Activated T-cell treated with anti-CD3 and anti-CD28 coated beads for 24 hours (primary cell): ENCODE data around the gene PRSS38.

Experiments used
- DNase-seq: peaks from one replicate; pipeline ENCODE4 v3.0.0-alpha.2; 2020; ENCODE audit warnings: low read depth

The PRSS38 gene

GRCh38 chr1:227885135-227885647 lies 69.7 kb downstream of the PRSS38 start:
- DNase-seq: no peak

- DNase-seq: no peak
Measured at GRCh38 chr1:227885648-227886502, 70.4 kb downstream of the PRSS38 start.

DNA sequence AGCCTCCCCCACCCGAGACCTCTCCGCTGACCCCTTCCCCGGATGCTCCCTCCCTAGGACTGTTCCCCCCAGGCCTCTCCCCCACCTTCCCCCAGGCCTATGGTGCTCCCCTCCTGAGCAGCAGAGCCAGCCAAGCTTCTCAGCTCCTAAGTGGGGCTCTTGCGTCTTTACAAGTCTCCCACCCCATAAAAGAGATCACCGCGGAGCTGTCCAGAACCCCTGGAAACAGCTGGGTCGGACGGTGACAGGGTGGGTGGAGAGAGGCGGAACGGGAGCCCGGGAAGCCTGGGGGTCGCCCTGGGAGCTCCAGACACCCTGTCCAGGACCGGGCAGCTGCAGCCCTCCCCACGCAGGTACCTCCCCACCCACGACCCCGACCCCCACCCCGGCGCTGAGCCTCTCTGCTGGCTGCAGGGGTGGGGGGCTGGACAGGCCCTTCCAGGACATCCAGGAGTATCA lies 71.1 kb downstream of the PRSS38 start:
- no peak for DNase-seq

DNA sequence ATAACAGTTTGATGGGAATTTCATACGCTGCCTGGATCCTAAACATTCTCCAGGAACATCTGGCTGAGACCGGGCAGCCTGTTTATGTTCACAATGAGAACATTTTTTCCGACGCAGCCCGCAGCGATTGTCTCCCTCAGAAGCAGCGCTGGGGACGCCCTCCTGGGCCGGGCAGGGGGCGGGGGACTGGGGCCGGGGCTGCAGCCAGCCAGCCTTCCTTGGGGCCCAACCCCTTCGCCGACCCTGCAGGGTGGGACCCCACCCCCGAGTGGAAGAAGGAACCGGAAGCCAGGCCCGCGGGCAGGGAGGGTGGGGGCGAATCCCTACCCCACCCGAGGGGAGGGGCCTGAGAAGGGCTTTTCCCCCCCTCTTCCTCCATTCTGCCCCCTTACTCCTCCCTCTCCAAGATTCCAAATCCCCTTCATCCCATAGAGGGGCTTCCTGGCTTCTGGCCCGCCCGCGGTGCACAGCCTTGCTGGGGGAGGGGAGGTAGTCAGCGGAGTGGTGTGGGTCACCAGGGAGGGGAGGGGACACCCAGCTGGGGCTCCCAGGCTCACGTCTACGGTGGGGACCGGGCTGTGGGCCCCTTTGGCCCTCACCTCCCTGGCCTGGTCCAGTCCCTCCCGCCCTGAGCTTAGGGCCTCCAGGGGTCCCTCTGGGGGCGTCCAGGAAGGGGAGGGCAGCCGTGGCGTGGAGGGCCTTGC lies 71.7 kb downstream of the PRSS38 start:
- DNase-seq: no peak

DNA sequence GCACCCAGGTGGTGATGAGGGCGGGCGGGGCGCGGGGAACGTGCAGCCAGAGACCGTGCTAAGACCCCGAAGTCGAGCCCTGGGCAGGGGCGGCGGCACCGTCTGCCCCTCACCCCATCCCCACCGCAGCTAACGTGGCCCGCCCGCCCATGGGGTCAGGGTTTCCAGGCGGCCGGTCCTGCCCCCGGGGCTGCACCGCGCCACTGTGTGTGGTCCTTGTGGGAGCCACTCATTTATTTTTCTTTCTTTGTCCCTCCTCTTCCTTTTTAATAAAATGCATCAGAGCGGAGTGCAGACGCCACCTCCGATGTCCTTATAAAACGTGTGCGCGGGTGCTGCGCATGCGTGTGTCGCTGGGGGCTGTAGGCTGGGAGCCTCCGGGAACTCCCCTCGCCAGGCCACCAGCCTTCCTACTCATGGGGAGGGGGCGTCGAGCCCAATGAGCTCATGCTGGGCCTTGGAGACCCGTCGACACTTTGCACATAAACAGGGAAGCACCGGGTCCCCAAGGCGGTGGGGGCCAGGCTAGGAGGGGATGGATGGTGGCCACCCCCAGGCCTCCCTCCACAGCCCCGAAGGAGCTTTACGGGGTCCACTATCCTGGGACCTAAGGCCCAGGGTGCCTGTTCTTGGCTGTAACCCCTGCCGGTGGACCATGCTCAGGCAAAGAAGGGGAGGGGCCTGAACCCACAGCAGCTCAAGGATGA lies 72.4 kb downstream of the PRSS38 start:
- DNase-seq: no peak

DNA sequence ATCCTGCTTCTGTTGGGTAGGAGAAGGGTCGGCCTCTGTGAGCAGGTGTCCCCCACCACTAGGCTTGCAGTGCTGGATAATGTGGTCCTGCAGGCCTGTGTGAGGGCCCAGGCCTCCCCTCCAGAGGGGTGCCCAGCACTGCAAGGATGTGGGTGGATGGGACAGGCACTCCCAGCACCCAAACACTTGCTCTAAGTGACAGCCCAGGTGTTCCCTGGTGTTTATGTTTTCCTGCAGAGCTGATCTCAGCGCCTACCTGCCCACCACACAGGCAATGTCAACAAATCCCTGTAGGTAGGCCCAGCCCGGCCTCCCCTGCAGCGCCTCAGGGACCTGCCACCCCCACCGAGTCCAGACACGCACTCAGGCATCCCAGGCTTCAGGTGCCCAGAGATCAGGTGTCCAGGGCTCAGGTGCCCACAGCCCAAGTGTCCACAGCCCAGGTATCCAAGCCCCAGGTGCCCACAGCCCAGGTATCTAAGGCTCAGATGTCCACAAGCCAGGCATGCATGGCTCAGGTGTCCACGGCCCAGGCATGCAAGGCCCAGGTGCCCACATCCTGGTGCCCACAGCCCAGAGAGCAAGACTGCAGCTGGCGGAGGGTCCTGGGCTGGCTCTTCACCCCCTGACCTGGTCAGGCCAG lies 73.0 kb downstream of the PRSS38 start:
- no peak for DNase-seq

DNA sequence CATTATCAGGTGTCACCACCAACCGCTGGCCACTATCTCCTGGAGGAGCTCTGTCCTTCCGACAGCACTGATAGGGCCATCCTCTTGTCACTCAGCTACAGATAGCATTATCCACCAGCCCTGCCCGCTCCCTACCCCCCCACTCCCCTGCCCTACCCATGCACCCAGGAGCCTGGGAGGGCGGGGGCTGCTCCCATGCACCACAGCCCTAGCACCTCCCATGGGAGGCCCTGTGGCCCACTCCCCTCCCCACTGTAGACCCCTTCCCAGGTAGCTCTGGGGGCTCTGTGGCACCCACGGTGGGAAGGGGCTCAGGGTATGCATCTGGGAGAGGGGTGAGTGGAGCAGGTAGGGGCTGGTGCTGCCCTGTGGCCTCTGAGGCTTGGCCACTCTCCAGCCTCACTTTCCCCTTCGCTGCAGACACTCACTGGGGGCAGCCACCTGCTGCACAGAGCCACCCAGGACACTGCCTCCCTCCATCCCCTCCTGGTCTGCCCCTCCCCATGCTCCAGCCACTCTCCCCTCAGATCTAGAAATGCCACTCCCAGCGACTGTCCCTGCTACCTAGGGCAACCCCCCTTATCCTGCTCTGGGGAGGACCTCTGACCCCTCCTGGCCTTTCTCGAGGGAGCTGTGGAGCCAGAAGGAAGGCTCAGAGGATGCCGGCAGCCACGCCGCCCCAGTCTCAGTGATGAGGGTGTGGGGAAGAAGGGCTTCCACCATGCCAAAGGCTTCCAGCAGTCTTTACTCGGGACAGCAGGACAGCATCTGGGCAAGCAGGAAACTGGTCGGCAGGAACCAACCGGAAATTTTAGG lies 73.8 kb downstream of the PRSS38 start:
- no peak for DNase-seq

DNA sequence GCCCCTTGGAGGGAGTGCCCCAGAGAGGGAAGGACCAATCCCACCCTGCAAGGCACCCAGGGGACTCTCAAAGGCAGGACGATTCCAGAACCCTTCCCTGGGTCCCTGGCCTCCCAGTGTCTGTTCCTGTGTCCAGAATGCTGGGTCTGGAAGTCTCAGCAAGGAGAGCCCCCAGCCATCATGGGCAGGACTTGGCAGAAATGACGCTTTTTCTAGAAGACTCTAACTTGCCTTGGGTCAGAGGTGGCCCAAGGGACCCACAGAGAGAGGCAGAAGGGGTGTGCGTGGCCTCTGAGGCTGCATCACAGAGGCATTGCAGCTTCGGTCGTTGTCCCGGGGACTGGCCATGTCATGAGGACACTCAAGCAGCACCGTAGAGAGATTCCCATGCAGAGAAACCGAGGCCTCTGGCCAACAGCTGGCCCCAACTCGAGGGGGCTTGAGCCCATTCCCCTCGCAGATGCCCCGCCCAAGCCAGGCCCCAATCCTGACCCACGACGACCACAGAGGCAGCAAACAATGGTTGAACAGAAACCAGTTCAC lies 74.5 kb downstream of the PRSS38 start:
- DNase-seq: no peak

GRCh38 chr1:227890451-227891222 lies 75.2 kb downstream of the PRSS38 start:
- DNase-seq: no peak

- DNase-seq: no peak
Measured at GRCh38 chr1:227891223-227891954, 75.9 kb downstream of the PRSS38 start.

DNA sequence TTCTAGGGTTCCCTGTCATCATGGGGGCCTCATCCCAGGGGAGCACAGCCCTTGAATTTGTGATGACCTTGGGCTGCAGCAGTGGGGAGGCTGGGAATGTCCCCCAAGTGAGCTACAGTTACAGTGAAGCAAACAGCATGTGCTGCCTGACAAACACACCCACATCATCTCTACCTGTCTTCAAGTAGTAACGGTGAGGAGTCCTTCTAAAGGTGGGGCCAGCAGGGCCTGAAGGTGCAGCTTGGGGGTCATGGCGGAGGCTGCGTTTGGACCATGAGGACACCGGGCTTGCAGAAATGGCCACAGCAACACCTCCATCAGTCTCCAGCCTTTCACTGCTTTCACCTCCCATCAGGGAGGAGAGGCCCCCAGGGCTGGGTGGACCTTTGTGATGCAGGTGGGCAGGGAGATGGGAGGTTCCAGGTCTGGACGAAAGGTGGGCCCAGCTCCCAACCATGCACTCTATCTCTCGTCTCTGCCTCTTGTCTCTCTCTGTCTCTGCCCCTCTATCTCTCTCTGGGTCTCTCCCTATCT lies 76.5 kb downstream of the PRSS38 start:
- DNase-seq: no peak

- DNase-seq: no peak
Measured at GRCh38 chr1:227892489-227893299, 77.2 kb downstream of the PRSS38 start.

GRCh38 chr1:227893300-227893948 lies 77.9 kb downstream of the PRSS38 start:
- DNase-seq: no peak

DNA sequence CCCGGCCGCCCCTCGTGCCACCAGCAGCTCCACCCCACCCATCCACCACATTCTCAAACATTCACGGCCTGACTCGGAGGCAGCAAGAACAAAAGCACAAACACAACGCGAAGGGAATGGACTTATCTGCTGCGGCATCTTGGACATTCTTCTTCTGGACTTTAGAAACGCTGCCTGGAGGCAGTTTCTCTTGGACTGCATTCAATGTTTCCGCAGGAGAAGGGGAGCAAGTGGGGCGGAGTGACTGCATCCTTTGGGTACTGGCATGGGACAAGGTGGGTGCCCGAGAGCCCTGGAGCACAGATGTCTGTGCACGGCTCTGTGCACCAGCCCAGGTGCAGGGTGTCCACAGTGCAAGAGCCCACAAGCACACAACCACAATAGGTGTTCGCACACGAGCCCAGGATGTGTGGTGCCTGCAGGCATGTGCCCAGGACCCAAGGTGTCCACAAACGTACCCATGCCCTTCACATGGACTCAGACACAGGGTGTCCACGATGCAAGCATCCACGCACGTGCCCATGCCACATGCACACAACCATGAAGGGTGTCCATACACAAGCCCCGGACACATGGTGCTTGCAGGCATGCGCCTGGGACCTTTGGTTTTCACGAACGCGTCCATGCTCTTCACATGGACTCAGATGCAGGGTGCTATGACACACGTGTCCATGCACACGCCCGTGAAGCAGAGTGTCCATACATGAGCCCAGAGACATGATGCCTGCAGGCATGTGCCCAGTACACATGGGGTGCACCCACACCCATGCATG lies 78.7 kb downstream of the PRSS38 start:
- no peak for DNase-seq

DNA sequence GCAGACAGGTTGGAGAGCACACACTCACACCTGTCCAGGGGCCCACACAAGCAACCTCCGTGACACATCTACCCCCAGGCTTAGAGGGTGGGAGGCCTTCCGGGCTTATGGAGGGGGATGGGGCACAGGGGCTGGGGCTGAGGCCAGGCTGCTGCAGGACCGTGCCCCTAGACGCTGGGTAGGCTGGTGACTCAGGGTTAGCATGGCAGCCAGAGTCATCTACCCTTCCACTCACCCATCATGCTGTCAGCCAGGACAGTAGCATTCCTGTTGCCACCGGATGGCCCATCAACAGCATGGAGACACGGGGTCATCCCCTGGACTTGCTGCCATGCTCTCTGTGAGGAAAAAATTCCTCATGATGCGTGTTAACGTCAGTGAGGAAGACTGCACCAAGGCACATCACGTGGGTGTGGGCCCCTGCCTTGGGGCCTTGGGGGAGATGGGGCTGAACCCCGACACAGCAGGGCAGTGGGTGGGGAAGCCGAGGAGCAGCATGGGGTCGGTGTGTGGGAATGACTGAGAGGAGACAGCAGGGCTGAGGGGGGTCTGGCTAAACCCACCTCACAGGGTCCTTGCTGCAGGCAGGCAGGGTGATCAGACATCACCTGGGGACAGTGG lies 79.5 kb downstream of the PRSS38 start:
- DNase-seq: no peak
